Mesenchymal stem cell (in vitro differentiated cells and primary cell): ENCODE results near the gene MIPEP.

ENCODE experiments used
- DNase-seq: peaks from one replicate; pipeline ENCODE4 v3.0.0-alpha.2; 2013
- H2AFZ ChIP-seq: one replicate; pipeline ENCODE4 v1.6.1; 2013; ENCODE audit warnings: low read depth, mild to moderate bottlenecking, control low read depth, inconsistent platforms, low read length, moderate library complexity
- H2AK5ac ChIP-seq: 2 replicates; pipeline ENCODE4 v1.6.1; 2013; ENCODE audit warnings: low read length, moderate library complexity, mild to moderate bottlenecking, inconsistent platforms; ENCODE audit not compliant: severe bottlenecking
- H2BK120ac ChIP-seq: one replicate; pipeline ENCODE4 v1.6.1; 2013; ENCODE audit warnings: low read depth, mild to moderate bottlenecking, inconsistent platforms, low read length, moderate library complexity
- H2BK12ac ChIP-seq, 2 experiments: one replicate each; pipeline ENCODE4 v1.6.1; 2013; ENCODE audit warnings: inconsistent platforms in 2 of 2, low read length in 2 of 2, mild to moderate bottlenecking in 2 of 2, moderate library complexity in 2 of 2, control low read depth in 1 of 2
- H2BK15ac ChIP-seq: one replicate; pipeline ENCODE4 v1.6.1; 2013; ENCODE audit warnings: mild to moderate bottlenecking, low read depth, inconsistent platforms; ENCODE audit not compliant: poor library complexity, severe bottlenecking
- H2BK5ac ChIP-seq: 2 replicates; pipeline ENCODE4 v1.6.1; 2013; ENCODE audit warnings: low read depth, mild to moderate bottlenecking, low read length, control low read depth, inconsistent platforms; ENCODE audit not compliant: poor library complexity, severe bottlenecking
- H3K14ac ChIP-seq, 2 experiments: one replicate each; pipeline ENCODE4 v1.6.1; 2013; ENCODE audit warnings: inconsistent platforms in 2 of 2, low read length in 2 of 2, control low read depth in 1 of 2, mild to moderate bottlenecking in 1 of 2, moderate library complexity in 1 of 2
- H3K18ac ChIP-seq, 2 experiments: one replicate each; pipeline ENCODE4 v1.6.1; 2013; ENCODE audit warnings: inconsistent platforms in 2 of 2, low read length in 2 of 2, control low read depth in 1 of 2, low read depth in 1 of 2, mild to moderate bottlenecking in 1 of 2
- H3K23ac ChIP-seq, 2 experiments: one replicate each; pipeline ENCODE4 v1.6.1; 2013; ENCODE audit warnings: inconsistent platforms in 2 of 2, low read length in 2 of 2, mild to moderate bottlenecking in 2 of 2, moderate library complexity in 2 of 2, control low read depth in 1 of 2
- H3K27ac ChIP-seq: 2 replicates; pipeline ENCODE4 v1.5.1; 2013; ENCODE audit warnings: mild to moderate bottlenecking, moderate library complexity, low read length, control low read depth, inconsistent platforms; ENCODE audit not compliant: poor library complexity, severe bottlenecking
- H3K27me3 ChIP-seq, 2 experiments: 2 replicates each; pipeline versions ENCODE4 v1.6.1 to v1.7.0; 2013; ENCODE audit warnings: low read length in 2 of 2, mild to moderate bottlenecking in 2 of 2, moderate library complexity in 2 of 2, control low read depth in 1 of 2, inconsistent platforms in 1 of 2; ENCODE audit not compliant: control insufficient read depth in 1 of 2, insufficient read depth in 1 of 2
- H3K36me3 ChIP-seq, 2 experiments: 2 replicates each; pipeline versions ENCODE4 v1.6.1 to v1.7.0; 2013; ENCODE audit warnings: low read length in 2 of 2, control low read depth in 1 of 2, inconsistent platforms in 1 of 2, low read depth in 1 of 2, mild to moderate bottlenecking in 1 of 2; ENCODE audit not compliant: insufficient read depth in 2 of 2, control insufficient read depth in 1 of 2
- H3K4ac ChIP-seq, 2 experiments: one replicate each; pipeline ENCODE4 v1.6.1; 2013; ENCODE audit warnings: inconsistent platforms in 2 of 2, low read length in 2 of 2, mild to moderate bottlenecking in 2 of 2, moderate library complexity in 2 of 2, control low read depth in 1 of 2, low read depth in 1 of 2
- H3K4me1 ChIP-seq: 2 replicates; pipeline ENCODE4 v1.6.1; 2013; ENCODE audit warnings: low read depth, low read length, control low read depth; ENCODE audit not compliant: control insufficient read depth, insufficient read depth
- H3K4me2 ChIP-seq: 2 replicates; pipeline ENCODE4 v1.6.1; 2013; ENCODE audit warnings: low read length, mild to moderate bottlenecking, inconsistent platforms; ENCODE audit not compliant: poor library complexity, severe bottlenecking
- H3K4me3 ChIP-seq, 2 experiments: 2 replicates each; pipeline versions ENCODE4 v1.5.1 to v1.7.0; 2013; ENCODE audit warnings: low read length in 2 of 2, mild to moderate bottlenecking in 2 of 2, control low read depth in 1 of 2, low read depth in 1 of 2; ENCODE audit not compliant: insufficient read depth in 1 of 2
- H3K79me1 ChIP-seq: replicated peaks from 2 replicates; pipeline ENCODE4 v1.6.1; 2013; ENCODE audit warnings: mild to moderate bottlenecking, control low read depth, low read length, inconsistent platforms; ENCODE audit not compliant: poor library complexity, severe bottlenecking
- H3K9ac ChIP-seq: 2 replicates; pipeline ENCODE4 v1.7.0; 2013; ENCODE audit warnings: mild to moderate bottlenecking, low read length, moderate library complexity
- H3K9me3 ChIP-seq: 2 replicates; pipeline ENCODE4 v1.7.0; 2013; ENCODE audit warnings: mild to moderate bottlenecking, low read length; ENCODE audit not compliant: control insufficient read depth
- H4K8ac ChIP-seq: one replicate; pipeline ENCODE4 v1.6.1; 2013; ENCODE audit warnings: inconsistent platforms, mild to moderate bottlenecking, low read length, moderate library complexity
- H4K91ac ChIP-seq: one replicate; pipeline ENCODE4 v1.6.1; 2013; ENCODE audit warnings: mild to moderate bottlenecking, low read length, inconsistent platforms
- WGBS: methylation state at CpG from one replicate; pipeline ENCODE4 v1.1.7; 2013; ENCODE audit warnings: mixed read lengths; 5-methylcytosine and 5-hydroxymethylcytosine counted together

MIPEP gene

DNA sequence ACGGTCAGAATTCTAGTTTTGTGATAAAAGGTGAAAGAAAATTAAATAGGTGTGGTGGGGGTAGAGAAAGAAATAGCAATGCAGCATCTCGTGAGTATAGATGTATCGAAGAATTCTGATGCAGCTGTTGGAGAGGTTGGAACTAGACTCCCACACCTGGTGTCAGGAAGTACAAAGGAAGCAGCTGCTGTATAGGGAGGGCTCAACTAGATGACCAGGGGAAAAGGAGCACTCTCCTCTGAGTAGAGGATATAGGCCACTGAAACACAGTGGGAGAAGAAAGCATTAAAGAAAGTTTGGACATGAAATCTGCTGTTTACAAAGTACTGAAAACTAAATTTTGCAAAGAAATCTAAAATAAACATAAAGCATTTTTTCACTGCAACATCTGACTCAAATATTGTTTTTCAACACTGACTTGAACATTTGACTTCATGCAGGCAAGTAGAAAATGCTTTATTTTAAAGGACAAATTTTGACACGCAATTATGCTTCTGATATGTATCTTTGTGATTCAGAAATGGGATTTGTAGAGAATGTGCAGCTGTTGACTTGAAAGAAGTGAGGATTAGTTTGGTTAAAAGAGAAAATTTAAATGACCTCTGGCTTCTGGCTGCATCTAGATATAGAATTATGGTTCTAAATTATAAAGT lies 82.2 kb downstream of the MIPEP start:
- Histone ChIP-seq H3K4me3 (no peak overlapping the region), H2AFZ (no peak overlapping the region), H2BK15ac (no peak overlapping the region), H3K14ac (no peak overlapping the region), H3K4ac (no peak overlapping the region), H3K36me3 (peaks cover 0 to 19% of the 10 kb centered on the region in 2 experiments), H3K27ac (no peak overlapping the region), H3K9me3 (no peaks in the 10 kb centered on the region), H2BK12ac (no peak overlapping the region), H3K79me1 (no peaks in the 10 kb centered on the region), H2AK5ac (no peak overlapping the region), H4K8ac (no peak overlapping the region), H3K18ac (no peak overlapping the region), H4K91ac (no peak overlapping the region), H3K9ac (no peak overlapping the region), H3K4me1 (no peaks in the 10 kb centered on the region), H2BK5ac (no peak overlapping the region), H3K27me3 (no peaks in the 10 kb centered on the region), H3K23ac (no peak overlapping the region), H2BK120ac (no peak overlapping the region), H3K4me2 (no peak overlapping the region)
- 73% methylated on average over 4 of the region's 4 CpGs for WGBS
- DNase-seq, result no peak

- H4K91ac ChIP-seq, result no peak overlapping the region
- no peak overlapping the region for H2BK5ac ChIP-seq
- H3K4me1 ChIP-seq, result no peaks in the 10 kb centered on the region
- H3K27ac ChIP-seq, result no peak overlapping the region
- WGBS, result 100% methylated on average over 1 of the region's 1 CpG
- H3K4me2 ChIP-seq, result no peak overlapping the region
- no peaks in the 10 kb centered on the region for H3K27me3 ChIP-seq
- peaks cover 0 to 19% of the 10 kb centered on the region in 2 experiments for H3K36me3 ChIP-seq
- no peak overlapping the region for H2BK12ac ChIP-seq
- no peak overlapping the region for H4K8ac ChIP-seq
- no peaks in the 10 kb centered on the region for H3K79me1 ChIP-seq
- no peak overlapping the region for H2BK15ac ChIP-seq
- H2BK120ac ChIP-seq, result no peak overlapping the region
- H3K9me3 ChIP-seq, result no peaks in the 10 kb centered on the region
- no peak overlapping the region for H3K23ac ChIP-seq
- no peak for DNase-seq
- H3K9ac ChIP-seq, result no peak overlapping the region
- no peak overlapping the region for H3K18ac ChIP-seq
- no peak overlapping the region for H2AFZ ChIP-seq
- H3K4me3 ChIP-seq, result no peak overlapping the region
- no peak overlapping the region for H2AK5ac ChIP-seq
- H3K4ac ChIP-seq, result no peak overlapping the region
- H3K14ac ChIP-seq, result no peak overlapping the region
Observed at GRCh38 chr13:23805821-23806220, 83.4 kb downstream of the MIPEP start.

DNA sequence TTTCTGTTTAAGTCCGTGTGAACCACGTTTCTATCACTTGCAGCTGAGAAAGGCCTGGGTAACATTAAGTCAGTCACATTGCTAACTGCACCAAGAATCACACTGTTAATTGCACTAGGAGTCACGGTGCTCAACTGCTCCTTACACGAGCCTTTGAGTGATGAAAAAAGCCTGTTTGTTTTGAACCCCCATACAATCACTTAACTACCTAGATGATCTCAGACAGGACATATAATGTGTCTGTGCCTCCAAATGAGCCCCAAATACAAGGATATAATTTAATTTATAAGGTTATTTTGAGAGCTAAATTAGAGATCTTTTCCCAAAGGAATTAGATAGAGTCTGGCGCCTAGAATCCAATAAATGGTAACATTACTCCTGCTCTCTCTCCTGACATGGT lies 84.1 kb downstream of the MIPEP start:
- no peak overlapping the region for H2AK5ac ChIP-seq
- no peak overlapping the region for H2BK120ac ChIP-seq
- H3K4me2 ChIP-seq, result no peak overlapping the region
- H3K4me3 ChIP-seq, result no peak overlapping the region
- no peak overlapping the region for H4K91ac ChIP-seq
- H3K23ac ChIP-seq, result no peak overlapping the region
- H2BK5ac ChIP-seq, result no peak overlapping the region
- H3K9ac ChIP-seq, result no peak overlapping the region
- H3K79me1 ChIP-seq, result no peaks in the 10 kb centered on the region
- peaks cover 0 to 19% of the 10 kb centered on the region in 2 experiments for H3K36me3 ChIP-seq
- no peak overlapping the region for H2AFZ ChIP-seq
- no peak overlapping the region for H3K18ac ChIP-seq
- H3K9me3 ChIP-seq, result no peaks in the 10 kb centered on the region
- no peak overlapping the region for H3K14ac ChIP-seq
- H2BK12ac ChIP-seq, result no peak overlapping the region
- no peak overlapping the region for H4K8ac ChIP-seq
- no peak overlapping the region for H3K27ac ChIP-seq
- no peaks in the 10 kb centered on the region for H3K27me3 ChIP-seq
- H3K4ac ChIP-seq, result no peak overlapping the region
- no peak for DNase-seq
- no peaks in the 10 kb centered on the region for H3K4me1 ChIP-seq
- H2BK15ac ChIP-seq, result no peak overlapping the region
- WGBS, result 97% methylated on average over 4 of the region's 5 CpGs

- no peak overlapping the region for H3K4me3 ChIP-seq
- H2AFZ ChIP-seq, result no peak overlapping the region
- H3K23ac ChIP-seq, result no peak overlapping the region
- H3K4me2 ChIP-seq, result no peak overlapping the region
- no peak overlapping the region for H2BK5ac ChIP-seq
- H3K27ac ChIP-seq, result no peak overlapping the region
- no peak overlapping the region for H3K14ac ChIP-seq
- H4K91ac ChIP-seq, result no peak overlapping the region
- H3K4ac ChIP-seq, result no peak overlapping the region
- no peak overlapping the region for H2BK12ac ChIP-seq
- WGBS, result no CpG with 5 or more reads among the region's 1 CpG
- peaks cover 0 to 19% of the 10 kb centered on the region in 2 experiments for H3K36me3 ChIP-seq
- H3K27me3 ChIP-seq, result no peaks in the 10 kb centered on the region
- H3K9ac ChIP-seq, result no peak overlapping the region
- no peak overlapping the region for H4K8ac ChIP-seq
- no peaks in the 10 kb centered on the region for H3K79me1 ChIP-seq
- H2BK15ac ChIP-seq, result no peak overlapping the region
- no peak for DNase-seq
- H2AK5ac ChIP-seq, result no peak overlapping the region
- H3K18ac ChIP-seq, result no peak overlapping the region
- no peaks in the 10 kb centered on the region for H3K9me3 ChIP-seq
- H2BK120ac ChIP-seq, result no peak overlapping the region
- H3K4me1 ChIP-seq, result no peaks in the 10 kb centered on the region
Observed at GRCh38 chr13:23804166-23804565, 85.0 kb downstream of the MIPEP start.
